ENCODE data around the gene EFCAB11. TPM values are rescaled to one million over a fixed set of nuclear protein-coding genes. Genes with fewer than 3 reads are reported as not detected.

The EFCAB11 gene
- total and polyA plus RNA-seq, 2 donors (not counting 3 experiments of a cell fraction or from before 2014, with no cell fraction given) = 2.8 to 6.3 TPM

DNA sequence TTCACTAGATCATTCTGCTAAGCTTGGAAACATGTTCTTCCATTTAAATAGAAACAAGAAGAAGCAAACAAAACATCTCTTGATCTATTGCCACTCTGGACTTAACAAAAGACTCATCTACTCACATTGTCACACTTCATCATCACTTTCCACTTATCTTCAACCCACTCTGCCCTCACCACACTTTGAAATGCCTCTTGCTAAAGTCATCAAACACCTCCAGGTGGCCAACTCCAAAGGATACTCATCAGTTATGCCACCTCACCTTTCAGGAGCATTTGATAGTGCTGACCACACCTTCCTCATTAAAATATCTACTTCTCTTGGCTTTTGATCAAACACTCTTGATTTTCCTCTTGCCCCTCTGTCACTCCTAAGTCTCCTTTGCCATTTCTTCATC is 7.2 kb downstream of the EFCAB11 start:
- H3K36me3 ChIP-seq (ENCODE audit: control insufficient read depth in 2 of 2, extremely low read depth in 1 of 2, insufficient read depth in 2 of 2, low read length in 2 of 2) = no peaks in the 10 kb centered on the region
- dilution Hi-C loops (cut with MboI; ENCODE audit: extremely low pct_ligation_motif_present, low sequenced_read_pairs) = no loop called here
- TF ChIP-seq EZH2 (IDR thresholded peaks at IDR 0.05; ENCODE audit: borderline replicate concordance, low read depth, low read length, severe bottlenecking) = no peak
- no peak for TF ChIP-seq MYC (IDR thresholded peaks at IDR 0.05; ENCODE audit: low read depth, low read length)
- no peak for TF ChIP-seq POLR2A (IDR thresholded peaks at IDR 0.05; ENCODE audit: low read depth, low read length)
- TF ChIP-seq POLR2AphosphoS5 (IDR thresholded peaks at IDR 0.05; ENCODE audit: insufficient read depth, low read depth, low read length) = no peak
- TF ChIP-seq FOS (IDR thresholded peaks at IDR 0.05; ENCODE audit: borderline replicate concordance, insufficient read depth, low read length) = no peak
- TF ChIP-seq, protein P1, sequence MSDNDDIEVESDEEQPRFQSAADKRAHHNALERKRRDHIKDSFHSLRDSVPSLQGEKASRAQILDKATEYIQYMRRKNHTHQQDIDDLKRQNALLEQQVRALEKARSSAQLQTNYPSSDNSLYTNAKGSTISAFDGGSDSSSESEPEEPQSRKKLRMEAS (IDR thresholded peaks at IDR 0.05; ENCODE audit: insufficient read depth, insufficient read length) = no peak
- TF ChIP-seq, protein P2, sequence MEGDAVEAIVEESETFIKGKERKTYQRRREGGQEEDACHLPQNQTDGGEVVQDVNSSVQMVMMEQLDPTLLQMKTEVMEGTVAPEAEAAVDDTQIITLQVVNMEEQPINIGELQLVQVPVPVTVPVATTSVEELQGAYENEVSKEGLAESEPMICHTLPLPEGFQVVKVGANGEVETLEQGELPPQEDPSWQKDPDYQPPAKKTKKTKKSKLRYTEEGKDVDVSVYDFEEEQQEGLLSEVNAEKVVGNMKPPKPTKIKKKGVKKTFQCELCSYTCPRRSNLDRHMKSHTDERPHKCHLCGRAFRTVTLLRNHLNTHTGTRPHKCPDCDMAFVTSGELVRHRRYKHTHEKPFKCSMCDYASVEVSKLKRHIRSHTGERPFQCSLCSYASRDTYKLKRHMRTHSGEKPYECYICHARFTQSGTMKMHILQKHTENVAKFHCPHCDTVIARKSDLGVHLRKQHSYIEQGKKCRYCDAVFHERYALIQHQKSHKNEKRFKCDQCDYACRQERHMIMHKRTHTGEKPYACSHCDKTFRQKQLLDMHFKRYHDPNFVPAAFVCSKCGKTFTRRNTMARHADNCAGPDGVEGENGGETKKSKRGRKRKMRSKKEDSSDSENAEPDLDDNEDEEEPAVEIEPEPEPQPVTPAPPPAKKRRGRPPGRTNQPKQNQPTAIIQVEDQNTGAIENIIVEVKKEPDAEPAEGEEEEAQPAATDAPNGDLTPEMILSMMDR (IDR thresholded peaks at IDR 0.05; ENCODE audit: extremely low read depth in 1 of 2, insufficient read depth in 1 of 2, low read depth in 1 of 2, low read length in 2 of 2) = no peak
- no peak for TF ChIP-seq JUN (IDR thresholded peaks at IDR 0.05; ENCODE audit: borderline replicate concordance, insufficient read depth, insufficient read length, low read depth)
- TF ChIP-seq GATA2 (IDR thresholded peaks at IDR 0.05; ENCODE audit: insufficient read depth, insufficient read length, low read depth, low read length) = no peak
- ChIA-PET CTCF (interaction anchor here (1.4 to 2.7 kb wide), 4 partner anchors 8 to 26 kb away, joined by 3 to 12 read pairs (median 4); no protein-coding TSS in a partner anchor), POLR2A (no interaction called here)
- no peak overlapping the region for H3K27ac ChIP-seq (ENCODE audit: insufficient read depth, low read depth, low read length)
- FAIRE-seq (no peak), DNase-seq (ENCODE audit: low read depth, low spot score) (no peak)
- no peaks in the 10 kb centered on the region for H3K4me1 ChIP-seq (ENCODE audit: control insufficient read depth, extremely low read depth, insufficient read depth, low read length)
- BruUV-seq (replicated peaks) = no TSS peak
- no peaks in the 10 kb centered on the region for H4K20me1 ChIP-seq (replicated peaks; ENCODE audit: control insufficient read depth, extremely low read depth, insufficient read depth, low read length)
- no peak overlapping the region for H3K4me2 ChIP-seq (ENCODE audit: insufficient read depth, low read length)
- H3K9me1 ChIP-seq (replicated peaks; ENCODE audit: control insufficient read depth, extremely low read depth, insufficient read depth, low read length) = no peaks in the 10 kb centered on the region
- no peak overlapping the region for H3K4me3 ChIP-seq (replicated peaks in 1 of 3; ENCODE audit: insufficient read depth in 1 of 3, low read depth in 1 of 3, low read length in 3 of 3)
- intact Hi-C loops (cut with micrococcal nuclease) = no loop called here
- no peaks in the 10 kb centered on the region for H3K27me3 ChIP-seq (ENCODE audit: control insufficient read depth in 2 of 2, insufficient read depth in 2 of 2, low read length in 2 of 2)
- H3K9ac ChIP-seq (replicated peaks; ENCODE audit: extremely low read depth, insufficient read depth, low read length) = no peak overlapping the region
- H3K79me2 ChIP-seq (ENCODE audit: control insufficient read depth, insufficient read depth, low read length) = no peaks in the 10 kb centered on the region
- no peaks in the 10 kb centered on the region for H3K9me3 ChIP-seq (replicated peaks; ENCODE audit: control insufficient read depth, insufficient read depth, low read length)
- H2AFZ ChIP-seq (ENCODE audit: low read depth, low read length) = no peak overlapping the region

Data from endothelial cell of umbilical vein (primary cell).